WI38 (cell line): ENCODE data around the gene ZPBP.
"Not testable (repeated sequence)": the region's sequence is repeated elsewhere in the genome, so short reads cannot be mapped to it uniquely, and the experiment has no call there.

Source experiments
- H3K4me3 ChIP-seq: 2 replicates; pipeline ENCODE4 v1.5.1; 2011; ENCODE audit warnings: low read depth, mild to moderate bottlenecking, control low read depth, low read length
- TF ChIP-seq, protein P1 (sequence below): IDR thresholded peaks from 2 replicates; pipeline ENCODE4 v1.5.1; 2012; ENCODE audit warnings: low read depth, mild to moderate bottlenecking, control low read depth, low read length

Gene ZPBP

DNA sequence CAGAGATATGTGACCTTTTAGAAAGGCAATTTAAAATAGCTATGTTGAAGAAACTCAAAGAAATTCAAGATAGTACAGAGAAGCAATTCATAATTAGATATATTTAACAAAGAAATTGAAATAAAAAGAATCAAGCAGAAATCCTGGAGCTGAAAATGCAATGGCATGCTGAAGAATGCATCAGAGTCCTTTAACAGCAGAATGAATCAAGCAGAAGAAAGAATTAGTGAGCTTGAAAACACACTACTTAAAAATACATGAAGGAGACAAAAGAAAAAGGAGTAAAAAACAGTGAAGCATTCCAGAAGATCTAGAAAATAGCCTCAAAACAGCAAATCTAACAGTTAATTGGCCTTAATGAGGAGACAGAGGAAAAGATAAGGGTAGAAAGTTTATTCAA lies 20.0 kb downstream of the ZPBP start:
- no peak overlapping the region for H3K4me3 ChIP-seq
- TF ChIP-seq, protein P1, sequence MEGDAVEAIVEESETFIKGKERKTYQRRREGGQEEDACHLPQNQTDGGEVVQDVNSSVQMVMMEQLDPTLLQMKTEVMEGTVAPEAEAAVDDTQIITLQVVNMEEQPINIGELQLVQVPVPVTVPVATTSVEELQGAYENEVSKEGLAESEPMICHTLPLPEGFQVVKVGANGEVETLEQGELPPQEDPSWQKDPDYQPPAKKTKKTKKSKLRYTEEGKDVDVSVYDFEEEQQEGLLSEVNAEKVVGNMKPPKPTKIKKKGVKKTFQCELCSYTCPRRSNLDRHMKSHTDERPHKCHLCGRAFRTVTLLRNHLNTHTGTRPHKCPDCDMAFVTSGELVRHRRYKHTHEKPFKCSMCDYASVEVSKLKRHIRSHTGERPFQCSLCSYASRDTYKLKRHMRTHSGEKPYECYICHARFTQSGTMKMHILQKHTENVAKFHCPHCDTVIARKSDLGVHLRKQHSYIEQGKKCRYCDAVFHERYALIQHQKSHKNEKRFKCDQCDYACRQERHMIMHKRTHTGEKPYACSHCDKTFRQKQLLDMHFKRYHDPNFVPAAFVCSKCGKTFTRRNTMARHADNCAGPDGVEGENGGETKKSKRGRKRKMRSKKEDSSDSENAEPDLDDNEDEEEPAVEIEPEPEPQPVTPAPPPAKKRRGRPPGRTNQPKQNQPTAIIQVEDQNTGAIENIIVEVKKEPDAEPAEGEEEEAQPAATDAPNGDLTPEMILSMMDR, result no peak

DNA sequence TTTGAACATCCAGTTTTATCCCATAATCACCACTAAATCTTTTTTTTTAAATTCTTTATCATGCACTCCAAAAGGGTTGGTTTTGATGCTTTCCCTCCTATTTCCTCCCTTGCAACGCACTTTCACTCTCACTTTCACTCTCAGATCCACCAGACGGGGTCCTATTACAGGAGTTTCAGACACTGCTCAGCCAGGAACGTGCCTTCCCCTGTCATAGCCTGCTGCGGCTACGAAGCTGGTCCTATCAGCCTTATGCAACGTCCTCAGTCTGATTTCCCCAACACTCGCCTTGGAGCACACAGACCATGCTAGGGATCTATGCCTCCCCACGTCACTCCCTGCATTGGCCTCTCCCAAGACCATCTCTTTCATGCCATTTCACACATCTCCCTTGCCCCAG lies 23.4 kb downstream of the ZPBP start:
- TF ChIP-seq, protein P1, result no peak
- no peak overlapping the region for H3K4me3 ChIP-seq

GRCh38 chr7:50068850-50069551 lies 24.0 kb downstream of the ZPBP start:
- H3K4me3 ChIP-seq, result peak overlapping the region; percentile 10; the same call in 1 of the 2 replicates

DNA sequence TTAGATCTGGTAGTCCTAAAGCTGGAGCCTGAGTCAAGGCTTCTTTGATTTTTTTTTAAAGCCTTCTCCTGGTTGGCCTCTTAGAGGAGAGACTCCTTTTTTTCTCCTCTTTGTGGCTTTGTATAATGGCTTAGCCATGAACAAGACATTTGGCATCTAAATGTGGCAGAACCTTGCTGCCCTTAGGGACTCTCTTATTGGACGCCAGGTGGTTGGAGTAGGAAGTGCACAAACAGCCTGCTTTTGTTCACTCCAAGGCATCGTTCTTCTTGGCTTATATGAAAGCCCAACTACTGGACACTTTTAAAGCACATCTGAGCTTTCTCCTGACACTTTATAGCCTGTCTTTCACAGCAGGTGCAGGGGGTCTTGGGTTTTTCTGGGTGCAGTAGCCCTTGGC lies 25.0 kb downstream of the ZPBP start:
- TF ChIP-seq, protein P1, result no peak

More at GRCh38 chr7:50068850-50069551, 24.0 kb downstream of the ZPBP start:
- TF ChIP-seq, protein P1, result no peak

GRCh38 chr7:50062951-50063350 lies 30.1 kb downstream of the ZPBP start:
- H3K4me3 ChIP-seq, result no peak overlapping the region
- TF ChIP-seq, protein P1, result no peak

More for the DNA sequence above, 25.0 kb downstream of the ZPBP start:
- H3K4me3 ChIP-seq, result no peak overlapping the region

DNA sequence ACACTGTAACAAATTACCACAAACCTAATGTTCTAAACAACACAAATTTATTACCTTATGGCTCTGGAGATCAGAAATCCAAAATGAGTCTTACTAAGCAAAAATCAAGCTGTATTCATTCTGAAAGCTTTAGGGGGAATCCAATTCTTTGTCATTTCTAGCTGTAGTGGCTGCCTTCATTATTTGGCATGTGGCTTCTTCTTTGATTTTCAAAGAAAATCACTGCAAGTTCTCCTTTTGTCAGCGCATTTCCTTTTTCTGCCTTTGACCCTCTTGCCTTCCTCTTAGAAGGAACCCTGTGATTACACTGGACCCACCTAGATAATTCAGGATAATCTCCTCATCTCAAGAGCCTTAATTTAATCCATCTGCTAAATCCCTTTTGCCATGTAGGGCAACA lies 36.9 kb downstream of the ZPBP start:
- H3K4me3 ChIP-seq, result no peak overlapping the region
- TF ChIP-seq, protein P1, result no peak

DNA sequence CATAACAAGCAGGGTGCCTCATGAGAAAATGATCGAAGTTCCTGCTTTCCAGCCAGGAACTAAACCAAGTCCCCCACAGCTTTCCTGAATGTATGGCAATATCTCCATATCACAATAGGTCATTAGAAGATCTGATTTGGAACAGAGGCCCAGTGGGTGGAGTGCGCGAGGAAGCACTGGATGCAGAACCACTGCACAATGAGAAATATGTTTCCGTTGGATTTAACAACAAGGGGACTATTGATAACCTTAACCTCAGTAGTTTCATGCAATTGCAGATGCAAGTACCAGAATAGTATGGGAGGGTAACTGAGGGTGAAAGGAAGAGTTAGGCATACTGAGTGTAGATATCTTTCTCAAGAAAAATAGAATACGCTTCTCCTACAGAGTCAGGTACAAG lies 45.3 kb downstream of the ZPBP start:
- H3K4me3 ChIP-seq, result no peak overlapping the region
- TF ChIP-seq, protein P1, result no peak

- H3K4me3 ChIP-seq, result not testable (repeated sequence)
These were observed 51.9 kb downstream of the ZPBP start for GRCh38 chr7:50041165-50041564.
